ENCODE measurements around the gene TRIML1.
"Not testable (repeated sequence)": the region's sequence is repeated elsewhere in the genome, so short reads cannot be mapped to it uniquely, and the experiment has no call there.

Gene TRIML1

GRCh38 chr4:188158336-188158735 lies 19.1 kb downstream of the TRIML1 start:
- H2BK5ac ChIP-seq (ENCODE audit: low read length): no peak overlapping the region
- no peak overlapping the region for H3K4me2 ChIP-seq (ENCODE audit: insufficient read depth, low read length, poor library complexity, severe bottlenecking)
- no peak overlapping the region for H2BK15ac ChIP-seq (ENCODE audit: low read length)
- no CpG with 5 or more reads among the region's 10 CpGs for WGBS, 2 donors (ENCODE audit: extremely low coverage in 2 of 2, insufficient read length in 2 of 2, insufficient replicate concordance in 1 of 2)
- H3K14ac ChIP-seq (ENCODE audit: low read length): no peak overlapping the region
- no peak overlapping the region for H3K9ac ChIP-seq (ENCODE audit: low read depth, low read length, poor library complexity)
- no peak overlapping the region for H2BK120ac ChIP-seq (ENCODE audit: low read depth, low read length)
- no peak overlapping the region for H2AFZ ChIP-seq (ENCODE audit: low read length)
- no peak overlapping the region for H3K23ac ChIP-seq (ENCODE audit: low read depth, low read length, poor library complexity)
- peak overlapping the region; percentile 38 for H3K18ac ChIP-seq (ENCODE audit: low read length)
- peaks cover 0 to 4% of the 10 kb centered on the region in 2 donors for H3K9me3 ChIP-seq (replicated peaks in 1 of 2; ENCODE audit: control insufficient read depth in 2 of 2, insufficient read depth in 1 of 2, low read depth in 1 of 2, low read length in 2 of 2)
- no peaks in the 10 kb centered on the region for H3K36me3 ChIP-seq (replicated peaks in 1 of 2; ENCODE audit: control insufficient read depth in 2 of 2, insufficient read depth in 2 of 2, low read length in 2 of 2)
- no peak overlapping the region for H2AK5ac ChIP-seq (ENCODE audit: low read depth, low read length)
- H4K91ac ChIP-seq (ENCODE audit: low read depth, low read length, poor library complexity): no peak overlapping the region
- no peaks in the 10 kb centered on the region for H3K79me1 ChIP-seq (ENCODE audit: low read depth, low read length)
- no peaks in the 10 kb centered on the region for H3K27me3 ChIP-seq (ENCODE audit: control insufficient read depth in 3 of 3, insufficient read depth in 3 of 3, low read depth in 1 of 3, low read length in 3 of 3)
- H3K4me3 ChIP-seq (ENCODE audit: low read length in 2 of 2): no peak overlapping the region
- H3K4ac ChIP-seq (ENCODE audit: low read length): no peak overlapping the region
- no peak overlapping the region for H2BK12ac ChIP-seq (ENCODE audit: low read length)
- H3K4me1 ChIP-seq (ENCODE audit: control insufficient read depth in 2 of 2, insufficient read depth in 1 of 2, low read depth in 1 of 2, low read length in 2 of 2): no peaks in the 10 kb centered on the region
- H4K8ac ChIP-seq (ENCODE audit: low read depth, low read length): no peak overlapping the region
- no peak overlapping the region for H3K27ac ChIP-seq (replicated peaks; ENCODE audit: low read length)
- DNase-seq (ENCODE audit: low spot score): no peak

GRCh38 chr4:188159513-188160226 lies 20.4 kb downstream of the TRIML1 start:
- not testable (repeated sequence) for H3K4me2 ChIP-seq (ENCODE audit: insufficient read depth, low read length, poor library complexity, severe bottlenecking); H2BK5ac ChIP-seq (ENCODE audit: low read length); H2AFZ ChIP-seq (ENCODE audit: low read length); H2BK15ac ChIP-seq (ENCODE audit: low read length); H2BK120ac ChIP-seq (ENCODE audit: low read depth, low read length); H4K8ac ChIP-seq (ENCODE audit: low read depth, low read length); H2BK12ac ChIP-seq (ENCODE audit: low read length); H3K14ac ChIP-seq (ENCODE audit: low read length); H3K9ac ChIP-seq (ENCODE audit: low read depth, low read length, poor library complexity); H3K18ac ChIP-seq (ENCODE audit: low read length); H3K4ac ChIP-seq (ENCODE audit: low read length); H3K9me3 ChIP-seq (replicated peaks in 1 of 2; ENCODE audit: control insufficient read depth in 2 of 2, insufficient read depth in 1 of 2, low read depth in 1 of 2, low read length in 2 of 2); H2AK5ac ChIP-seq (ENCODE audit: low read depth, low read length); H3K23ac ChIP-seq (ENCODE audit: low read depth, low read length, poor library complexity); H3K4me3 ChIP-seq (ENCODE audit: low read length in 2 of 2); H3K27ac ChIP-seq (replicated peaks; ENCODE audit: low read length); DNase-seq (ENCODE audit: low spot score); H3K27me3 ChIP-seq (ENCODE audit: control insufficient read depth in 3 of 3, insufficient read depth in 3 of 3, low read depth in 1 of 3, low read length in 3 of 3); H3K4me1 ChIP-seq (ENCODE audit: control insufficient read depth in 2 of 2, insufficient read depth in 1 of 2, low read depth in 1 of 2, low read length in 2 of 2); H3K79me1 ChIP-seq (ENCODE audit: low read depth, low read length); H3K36me3 ChIP-seq (replicated peaks in 1 of 2; ENCODE audit: control insufficient read depth in 2 of 2, insufficient read depth in 2 of 2, low read length in 2 of 2); H4K91ac ChIP-seq (ENCODE audit: low read depth, low read length, poor library complexity)
- WGBS, 2 donors (ENCODE audit: extremely low coverage in 2 of 2, insufficient read length in 2 of 2, insufficient replicate concordance in 1 of 2): no CpG with 5 or more reads among the region's 40 CpGs

- WGBS, 2 donors (ENCODE audit: extremely low coverage in 2 of 2, insufficient read length in 2 of 2, insufficient replicate concordance in 1 of 2): no CpG with 5 or more reads among the region's 7 CpGs
- Histone ChIP-seq H2BK15ac (ENCODE audit: low read length) (no peak overlapping the region), H2BK5ac (ENCODE audit: low read length) (no peak overlapping the region), H3K79me1 (ENCODE audit: low read depth, low read length) (no peaks in the 10 kb centered on the region), H3K9me3 (replicated peaks in 1 of 2; ENCODE audit: control insufficient read depth in 2 of 2, insufficient read depth in 1 of 2, low read depth in 1 of 2, low read length in 2 of 2) (no peaks in the 10 kb centered on the region), H3K4ac (ENCODE audit: low read length) (no peak overlapping the region), H2AFZ (ENCODE audit: low read length) (no peak overlapping the region), H4K91ac (ENCODE audit: low read depth, low read length, poor library complexity) (no peak overlapping the region), H3K27me3 (ENCODE audit: control insufficient read depth in 3 of 3, insufficient read depth in 3 of 3, low read depth in 1 of 3, low read length in 3 of 3) (no peaks in the 10 kb centered on the region), H2AK5ac (ENCODE audit: low read depth, low read length) (no peak overlapping the region), H2BK12ac (ENCODE audit: low read length) (no peak overlapping the region), H3K18ac (ENCODE audit: low read length) (no peak overlapping the region), H3K4me3 (ENCODE audit: low read length in 2 of 2) (no peak overlapping the region), H3K4me1 (ENCODE audit: control insufficient read depth in 2 of 2, insufficient read depth in 1 of 2, low read depth in 1 of 2, low read length in 2 of 2) (no peaks in the 10 kb centered on the region), H3K36me3 (replicated peaks in 1 of 2; ENCODE audit: control insufficient read depth in 2 of 2, insufficient read depth in 2 of 2, low read length in 2 of 2) (no peaks in the 10 kb centered on the region), H2BK120ac (ENCODE audit: low read depth, low read length) (no peak overlapping the region), H3K23ac (ENCODE audit: low read depth, low read length, poor library complexity) (no peak overlapping the region), H3K14ac (ENCODE audit: low read length) (no peak overlapping the region), H3K4me2 (ENCODE audit: insufficient read depth, low read length, poor library complexity, severe bottlenecking) (no peak overlapping the region), H3K27ac (replicated peaks; ENCODE audit: low read length) (no peak overlapping the region), H4K8ac (ENCODE audit: low read depth, low read length) (no peak overlapping the region), H3K9ac (ENCODE audit: low read depth, low read length, poor library complexity) (no peak overlapping the region)
- no peak for DNase-seq (ENCODE audit: low spot score)
Observed at GRCh38 chr4:188160406-188160805, 21.2 kb downstream of the TRIML1 start.

DNA sequence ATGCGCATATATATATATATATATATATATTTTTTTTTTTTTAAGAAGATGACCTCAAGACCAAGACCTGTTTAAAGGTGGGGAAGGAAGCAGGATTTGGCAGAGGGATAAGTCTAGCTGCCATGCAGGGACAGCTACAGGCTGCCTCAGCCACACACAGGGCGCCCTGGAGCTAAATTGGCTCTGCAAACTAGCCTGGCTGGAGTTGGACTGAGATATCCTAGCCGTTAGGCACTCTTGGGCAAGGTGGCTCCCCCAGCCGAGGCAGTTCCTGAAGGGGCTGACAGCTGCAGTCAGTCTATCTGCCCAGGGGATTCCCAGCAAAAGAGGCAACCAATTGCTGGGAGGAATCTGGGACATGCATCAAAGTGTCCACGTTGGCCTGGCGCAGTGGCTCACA lies 21.9 kb downstream of the TRIML1 start:
- no CpG with 5 or more reads among the region's 6 CpGs for WGBS, 2 donors (ENCODE audit: extremely low coverage in 2 of 2, insufficient read length in 2 of 2, insufficient replicate concordance in 1 of 2)

More for the DNA sequence above, 21.9 kb downstream of the TRIML1 start:
- Histone ChIP-seq H3K4me1 (ENCODE audit: control insufficient read depth in 2 of 2, insufficient read depth in 1 of 2, low read depth in 1 of 2, low read length in 2 of 2) (no peaks in the 10 kb centered on the region), H4K91ac (ENCODE audit: low read depth, low read length, poor library complexity) (no peak overlapping the region), H3K4me2 (ENCODE audit: insufficient read depth, low read length, poor library complexity, severe bottlenecking) (no peak overlapping the region), H3K9ac (ENCODE audit: low read depth, low read length, poor library complexity) (no peak overlapping the region), H3K36me3 (replicated peaks in 1 of 2; ENCODE audit: control insufficient read depth in 2 of 2, insufficient read depth in 2 of 2, low read length in 2 of 2) (no peaks in the 10 kb centered on the region), H2BK15ac (ENCODE audit: low read length) (no peak overlapping the region), H2AFZ (ENCODE audit: low read length) (no peak overlapping the region), H4K8ac (ENCODE audit: low read depth, low read length) (no peak overlapping the region), H2BK120ac (ENCODE audit: low read depth, low read length) (no peak overlapping the region), H3K4ac (ENCODE audit: low read length) (peak overlapping the region; percentile 23), H3K79me1 (ENCODE audit: low read depth, low read length) (no peaks in the 10 kb centered on the region), H3K14ac (ENCODE audit: low read length) (no peak overlapping the region), H3K27ac (replicated peaks; ENCODE audit: low read length) (no peak overlapping the region), H3K18ac (ENCODE audit: low read length) (peak overlapping the region; percentile 57), H3K27me3 (ENCODE audit: control insufficient read depth in 3 of 3, insufficient read depth in 3 of 3, low read depth in 1 of 3, low read length in 3 of 3) (no peaks in the 10 kb centered on the region), H2BK5ac (ENCODE audit: low read length) (no peak overlapping the region), H3K9me3 (replicated peaks in 1 of 2; ENCODE audit: control insufficient read depth in 2 of 2, insufficient read depth in 1 of 2, low read depth in 1 of 2, low read length in 2 of 2) (no peaks in the 10 kb centered on the region), H3K4me3 (ENCODE audit: low read length in 2 of 2) (no peak overlapping the region), H3K23ac (ENCODE audit: low read depth, low read length, poor library complexity) (no peak overlapping the region), H2BK12ac (ENCODE audit: low read length) (no peak overlapping the region), H2AK5ac (ENCODE audit: low read depth, low read length) (peak overlapping the region; percentile 56)
- no peak for DNase-seq (ENCODE audit: low spot score)
